Large intestine (tissue), 3 donors: Measurements from ENCODE around the gene IQSEC1. TPM values are rescaled to one million over a fixed set of nuclear protein-coding genes. Genes with fewer than 3 reads are reported as not detected.

ENCODE experiments used
- DNase-seq, 2 donors: peaks; one replicate each; pipeline versions ENCODE4 v3.0.0 to v3.0.0-alpha.2; 2013
- H3K27ac ChIP-seq: one replicate; pipeline ENCODE4 v1.5.1; 2013; ENCODE audit warnings: low read length
- H3K27me3 ChIP-seq: 2 replicates; pipeline ENCODE4 v1.6.1; 2013; ENCODE audit warnings: low read length; ENCODE audit not compliant: control insufficient read depth, insufficient read depth
- H3K36me3 ChIP-seq: 2 replicates; pipeline ENCODE4 v1.6.1; 2013; ENCODE audit warnings: low read length; ENCODE audit not compliant: control insufficient read depth, insufficient read depth
- H3K4me1 ChIP-seq: one replicate; pipeline ENCODE4 v1.6.1; 2013; ENCODE audit warnings: low read length; ENCODE audit not compliant: control insufficient read depth, insufficient read depth
- H3K4me3 ChIP-seq: one replicate; pipeline ENCODE4 v1.5.1; 2013; ENCODE audit warnings: low read length
- H3K9me3 ChIP-seq: one replicate; pipeline ENCODE4 v1.6.1; 2013; ENCODE audit warnings: mild to moderate bottlenecking, low read depth, low read length, moderate library complexity; ENCODE audit not compliant: control insufficient read depth
- WGBS: methylation state at CpG from one replicate; pipeline ENCODE4 v1.1.5; 2013; ENCODE audit warnings: low lambda C conversion rate; ENCODE audit not compliant: insufficient coverage; 5-methylcytosine and 5-hydroxymethylcytosine counted together
- polyA plus RNA-seq: library from polyadenylated mRNA; unstranded; fragments of 120-200 nt; gene quantifications from one replicate; pipeline ENCODE4 v1.2.1, GENCODE V29; 2013

IQSEC1 gene
- polyA plus RNA-seq, 1 donor = 24.3 TPM

DNA sequence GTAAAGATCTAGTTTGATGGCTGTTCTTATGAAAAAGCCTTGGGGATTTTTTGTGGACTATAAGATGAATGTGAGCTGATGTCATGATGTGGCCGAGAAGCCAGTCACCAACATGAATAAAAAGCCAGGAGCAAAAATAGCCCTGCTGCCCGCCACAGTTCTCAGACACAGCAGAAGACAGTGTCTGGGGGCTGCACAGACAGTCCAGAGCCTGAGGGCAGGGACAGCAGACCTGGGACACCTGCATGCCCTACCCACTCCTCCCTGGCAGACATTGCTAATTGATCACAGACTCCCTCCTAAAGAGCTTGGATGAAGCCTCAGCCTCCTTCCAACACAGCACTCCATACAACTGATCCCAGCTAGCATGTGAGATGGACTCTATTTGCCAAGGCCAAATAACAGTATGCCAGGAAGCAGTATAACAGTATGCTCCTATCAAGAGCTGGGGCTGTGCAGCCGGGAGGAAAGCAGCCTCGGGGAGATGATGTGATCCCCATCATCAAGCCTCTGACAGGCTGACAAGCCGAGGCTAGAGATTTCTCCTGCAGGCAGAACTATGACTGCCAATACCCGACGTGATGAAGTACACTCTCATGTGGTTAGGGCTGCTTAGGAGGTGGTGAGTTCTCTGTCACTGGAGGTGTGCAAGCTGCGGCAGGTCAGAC lies 126.4 kb downstream of the IQSEC1 start:
- H3K36me3 ChIP-seq = peaks cover 5% of the 10 kb centered on the region
- H3K27me3 ChIP-seq = no peaks in the 10 kb centered on the region
- peaks cover 11% of the 10 kb centered on the region for H3K4me1 ChIP-seq
- no peak for DNase-seq
- no peak overlapping the region for H3K4me3 ChIP-seq
- H3K9me3 ChIP-seq = no peaks in the 10 kb centered on the region
- H3K27ac ChIP-seq = no peak overlapping the region
- no CpG with 5 or more reads among the region's 8 CpGs for WGBS

DNA sequence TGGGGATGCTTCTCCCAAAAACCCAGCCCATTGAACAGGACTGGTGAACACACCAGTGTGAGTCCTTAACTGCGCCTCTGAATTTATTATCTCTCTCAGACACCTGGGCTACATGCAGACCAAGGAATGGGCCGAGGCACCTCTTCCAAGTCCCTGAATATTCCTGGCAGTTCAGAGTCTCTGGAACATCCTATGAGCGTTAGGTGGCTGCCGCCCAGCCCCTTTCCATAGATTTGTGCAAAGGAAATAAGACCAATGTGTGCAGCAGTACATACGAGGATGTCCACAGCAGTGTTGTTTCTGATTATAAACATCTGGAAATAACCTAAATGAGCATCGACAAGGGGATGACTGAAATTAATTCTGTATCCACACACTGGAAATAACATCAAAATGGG lies 127.0 kb downstream of the IQSEC1 start:
- no CpG with 5 or more reads among the region's 6 CpGs for WGBS
- H3K4me3 ChIP-seq = no peak overlapping the region
- H3K4me1 ChIP-seq = peaks cover 11% of the 10 kb centered on the region
- H3K9me3 ChIP-seq = no peaks in the 10 kb centered on the region
- H3K36me3 ChIP-seq = peaks cover 10% of the 10 kb centered on the region
- H3K27me3 ChIP-seq = no peaks in the 10 kb centered on the region
- DNase-seq = no peak
- no peak overlapping the region for H3K27ac ChIP-seq

DNA sequence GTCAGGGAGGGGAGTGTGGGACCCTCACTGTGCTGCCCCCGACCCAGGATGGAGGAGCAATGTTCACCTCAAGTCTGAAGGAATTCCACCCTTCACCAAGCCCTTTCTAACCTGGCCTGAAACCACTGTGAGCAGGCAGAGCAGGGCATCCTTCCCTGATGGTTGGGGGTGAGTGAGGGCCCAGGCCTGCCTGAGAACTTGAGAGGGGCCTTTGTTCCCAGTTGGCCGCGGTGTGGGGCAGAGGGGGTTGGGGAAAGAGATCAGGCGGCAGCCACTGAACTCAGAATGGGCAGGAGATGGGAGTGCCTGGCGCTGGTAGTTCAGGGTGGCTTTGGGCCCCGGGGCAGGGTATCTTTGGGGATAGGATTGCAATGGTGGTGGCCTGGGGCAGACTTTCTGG lies 128.4 kb downstream of the IQSEC1 start:
- no peak for DNase-seq
- no peak overlapping the region for H3K4me3 ChIP-seq
- no CpG with 5 or more reads among the region's 6 CpGs for WGBS
- no peaks in the 10 kb centered on the region for H3K9me3 ChIP-seq
- peaks cover 23% of the 10 kb centered on the region for H3K36me3 ChIP-seq
- no peak overlapping the region for H3K27ac ChIP-seq
- H3K4me1 ChIP-seq = peaks cover 11% of the 10 kb centered on the region
- H3K27me3 ChIP-seq = no peaks in the 10 kb centered on the region

DNA sequence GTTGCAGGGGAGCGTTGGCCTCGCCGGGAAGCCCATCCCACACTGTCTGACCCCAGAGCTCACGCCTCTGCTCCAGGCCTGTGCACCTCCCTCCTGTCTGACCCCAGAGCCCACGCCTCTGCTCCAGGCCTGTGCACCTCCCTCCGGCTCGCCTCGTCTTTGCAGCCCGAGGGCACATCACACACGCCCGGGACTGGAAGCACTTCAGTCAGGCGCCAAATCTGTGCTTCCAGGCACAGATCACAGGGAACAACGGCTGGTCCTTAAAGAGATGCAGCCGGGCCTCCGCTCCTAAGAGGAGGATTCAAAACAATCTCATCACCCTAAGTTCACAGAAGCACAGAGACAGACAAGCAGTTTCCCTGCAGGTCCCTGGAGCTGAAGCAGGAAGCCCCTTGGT lies 128.8 kb downstream of the IQSEC1 start:
- Histone ChIP-seq H3K27me3 (no peaks in the 10 kb centered on the region), H3K36me3 (peaks cover 27% of the 10 kb centered on the region), H3K4me1 (peaks cover 11% of the 10 kb centered on the region), H3K9me3 (no peaks in the 10 kb centered on the region), H3K27ac (no peak overlapping the region), H3K4me3 (no peak overlapping the region)
- no CpG with 5 or more reads among the region's 15 CpGs for WGBS
- no peak for DNase-seq

DNA sequence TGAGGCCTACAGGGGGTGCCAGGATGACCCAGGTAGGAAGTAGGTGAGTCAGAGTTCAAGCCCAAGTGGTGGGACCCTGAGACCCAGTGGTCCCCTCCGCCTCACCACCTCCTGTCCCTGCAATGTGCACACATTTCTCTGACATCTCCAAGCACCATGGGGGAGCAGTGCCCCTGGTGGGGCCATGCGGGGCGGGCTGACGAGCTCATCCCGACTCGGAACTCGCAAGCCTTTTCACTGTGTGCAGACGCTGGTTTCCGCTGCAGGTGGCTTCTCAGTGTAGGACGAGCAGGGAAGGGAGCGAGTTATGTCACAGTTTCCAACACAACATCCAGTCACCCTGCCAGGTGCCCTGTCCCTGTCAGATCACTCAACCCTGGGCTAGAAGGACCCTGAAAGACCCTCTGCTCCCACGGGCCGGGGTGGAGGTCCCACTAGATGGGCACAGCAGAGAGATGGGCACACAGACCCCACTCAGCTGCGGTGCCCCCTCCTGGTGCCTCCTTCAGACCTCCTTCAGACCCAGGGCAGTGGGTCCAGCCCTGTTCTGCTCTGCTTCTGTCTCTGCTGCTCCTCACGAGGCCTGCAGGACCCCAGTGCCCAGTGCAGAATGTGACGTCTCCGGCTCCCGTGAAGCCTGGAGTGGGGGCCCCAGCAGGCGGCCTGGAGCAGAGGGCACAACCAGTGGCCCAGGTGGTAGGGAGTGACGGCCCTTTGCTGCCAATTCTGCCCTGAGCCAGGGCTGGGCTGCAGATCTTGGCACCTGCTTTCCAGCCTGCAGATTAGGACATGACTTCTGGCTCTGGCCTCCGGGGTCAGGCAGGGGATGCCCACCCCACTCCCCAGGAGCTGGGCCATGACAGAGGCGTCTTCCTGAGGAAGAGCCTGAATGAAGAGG lies 129.9 kb downstream of the IQSEC1 start:
- no peak for DNase-seq
- Histone ChIP-seq H3K4me3 (no peak overlapping the region), H3K36me3 (peaks cover 36% of the 10 kb centered on the region), H3K4me1 (peaks cover 15% of the 10 kb centered on the region), H3K27me3 (no peaks in the 10 kb centered on the region), H3K27ac (no peak overlapping the region), H3K9me3 (no peaks in the 10 kb centered on the region)
- no CpG with 5 or more reads among the region's 22 CpGs for WGBS

DNA sequence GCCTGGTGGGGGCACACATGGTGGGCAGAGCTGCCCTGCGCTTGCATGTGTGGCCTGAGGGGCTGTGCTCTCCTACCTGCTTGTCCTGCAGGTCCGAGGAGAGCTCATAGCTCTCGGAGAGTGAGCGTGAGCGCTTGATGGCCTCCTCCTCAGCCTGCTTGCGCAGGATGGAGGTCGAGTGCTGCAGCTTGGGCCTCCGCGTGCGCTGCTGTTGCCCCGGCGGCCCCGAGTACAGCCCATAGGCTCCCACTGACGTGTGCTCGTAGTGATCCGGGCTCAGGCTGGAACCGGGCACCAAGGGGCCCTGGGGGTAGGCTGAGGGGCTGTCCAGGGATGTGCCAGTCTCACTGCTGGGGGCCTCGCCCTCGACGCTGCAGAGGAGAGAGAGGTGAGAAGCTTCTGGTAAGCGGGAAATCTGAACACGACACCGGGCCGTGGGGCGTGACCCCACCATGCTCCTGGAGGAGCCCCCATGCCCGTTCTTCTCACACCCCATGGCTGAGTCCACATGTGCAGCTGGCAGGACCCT lies 131.7 kb downstream of the IQSEC1 start:
- Histone ChIP-seq H3K4me3 (no peak overlapping the region), H3K36me3 (peaks cover 45% of the 10 kb centered on the region), H3K4me1 (peaks cover 10% of the 10 kb centered on the region), H3K27me3 (no peaks in the 10 kb centered on the region), H3K27ac (no peak overlapping the region), H3K9me3 (no peaks in the 10 kb centered on the region)
- DNase-seq = no peak
- no CpG with 5 or more reads among the region's 26 CpGs for WGBS

DNA sequence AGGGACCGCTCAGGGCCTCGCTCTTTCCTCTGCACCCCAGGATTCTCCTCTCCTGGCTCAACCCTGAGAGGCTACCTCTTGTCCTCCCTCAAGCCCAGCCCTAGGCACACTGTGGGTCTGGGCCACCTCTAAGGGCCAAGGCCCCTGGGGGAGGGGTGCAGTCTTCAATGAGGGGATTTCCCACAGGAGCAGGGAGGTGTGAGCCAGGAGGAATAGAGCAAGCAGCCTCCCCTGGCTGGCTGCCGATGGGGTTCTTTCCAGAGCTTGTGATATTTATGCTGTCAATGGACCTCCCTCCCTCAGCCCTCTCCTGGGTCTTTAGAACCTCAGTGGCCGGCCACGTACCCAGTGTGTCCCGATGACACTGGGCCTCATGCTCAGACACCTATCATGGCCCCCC lies 132.4 kb downstream of the IQSEC1 start:
- Histone ChIP-seq H3K27me3 (no peaks in the 10 kb centered on the region), H3K9me3 (peaks cover 2% of the 10 kb centered on the region), H3K4me3 (no peak overlapping the region), H3K36me3 (peaks cover 52% of the 10 kb centered on the region), H3K27ac (no peak overlapping the region), H3K4me1 (peaks cover 10% of the 10 kb centered on the region)
- no CpG with 5 or more reads among the region's 6 CpGs for WGBS
- DNase-seq = no peak

DNA sequence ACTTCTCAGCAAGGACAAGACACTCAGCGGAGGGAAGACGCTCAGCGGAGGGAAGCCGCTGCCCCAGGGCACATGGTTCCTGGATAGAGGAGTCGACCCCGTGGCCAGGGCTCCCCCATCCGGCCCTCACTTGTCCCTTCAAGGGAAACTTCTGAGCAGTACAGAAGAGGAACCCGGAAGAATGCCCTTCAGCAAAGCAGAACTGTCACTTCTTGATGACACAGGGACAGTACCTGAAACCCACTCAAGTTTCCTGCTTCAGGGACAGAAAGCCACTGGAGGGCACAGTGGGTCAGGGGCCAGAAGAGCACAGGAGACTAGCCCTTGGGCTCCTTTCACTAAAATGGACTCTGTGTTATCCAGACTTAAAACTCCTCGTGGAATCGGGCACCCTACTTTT lies 134.1 kb downstream of the IQSEC1 start:
- Histone ChIP-seq H3K27me3 (no peaks in the 10 kb centered on the region), H3K9me3 (peaks cover 3% of the 10 kb centered on the region), H3K4me1 (peaks cover 7% of the 10 kb centered on the region), H3K27ac (peak overlapping the region; percentile 44), H3K4me3 (no peak overlapping the region), H3K36me3 (peaks cover 66% of the 10 kb centered on the region)
- WGBS = no CpG with 5 or more reads among the region's 10 CpGs
- no peak for DNase-seq

DNA sequence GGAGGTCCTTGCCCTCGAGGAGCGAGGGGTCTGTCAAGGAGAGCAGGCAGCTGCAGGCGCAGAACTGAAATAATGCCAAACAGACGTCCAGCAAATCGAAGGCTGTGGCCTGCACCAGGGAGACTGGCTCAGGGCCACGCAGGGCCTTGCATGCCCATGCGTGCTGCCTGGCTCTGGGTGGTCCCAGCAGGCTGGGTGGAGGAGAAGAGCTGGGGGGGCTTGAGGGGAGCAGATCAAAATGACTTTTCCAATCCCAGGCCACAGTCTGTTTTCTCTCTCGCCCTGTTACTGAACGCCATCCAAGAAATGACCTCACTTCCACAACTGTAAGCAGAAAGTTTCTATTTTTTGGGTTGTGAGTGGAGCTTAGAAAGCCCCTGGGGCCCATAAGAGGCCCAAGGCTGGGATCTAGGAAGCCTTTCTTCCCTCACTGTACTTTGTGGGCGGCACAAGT lies 134.9 kb downstream of the IQSEC1 start:
- Histone ChIP-seq H3K4me3 (no peak overlapping the region), H3K36me3 (peaks cover 74% of the 10 kb centered on the region), H3K27ac (peak overlapping the region; percentile 44), H3K27me3 (no peaks in the 10 kb centered on the region), H3K4me1 (peaks cover 8% of the 10 kb centered on the region), H3K9me3 (peaks cover 3% of the 10 kb centered on the region)
- no CpG with 5 or more reads among the region's 10 CpGs for WGBS
- DNase-seq = peak; percentile 57 to 61
